A673 (cell line): ENCODE data around the gene SLIT3.

Experiments
- CTCF ChIP-seq: fragments of 300-800, 200-600 bp; sonication (generic); conservative IDR thresholded peaks from 2 replicates; pipeline ENCODE4 v1.5.1; 2017; ENCODE audit warnings: low read depth, mild to moderate bottlenecking, antibody characterized with exemption, low read length, moderate library complexity, mixed read lengths
- EZH2 ChIP-seq: fragments of 200-600 bp; sonication (generic); IDR thresholded peaks from 2 replicates; pipeline ENCODE4 v1.6.1; 2017; ENCODE audit warnings: borderline replicate concordance, low read depth, mild to moderate bottlenecking, mixed read lengths, antibody characterized with exemption, low read length; ENCODE audit not compliant: poor library complexity, severe bottlenecking

DNA sequence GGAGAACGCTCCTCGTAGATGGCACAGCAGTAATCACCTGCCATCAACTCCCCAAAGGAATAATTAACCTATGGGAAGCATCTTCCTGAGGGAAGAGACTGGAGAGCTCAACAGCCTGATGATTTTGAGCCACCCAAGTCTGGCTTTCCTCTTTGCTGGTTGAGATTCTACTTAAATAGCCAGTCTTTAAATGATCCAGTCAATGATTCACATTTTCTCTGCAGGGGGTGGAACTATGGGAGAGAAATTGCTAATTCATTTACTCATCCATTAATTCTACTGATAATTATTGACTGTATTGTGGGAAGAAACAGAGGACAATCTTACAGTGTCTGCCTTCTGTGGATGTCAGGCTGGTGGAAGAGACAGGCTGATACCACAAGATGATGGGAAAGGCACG, 366.8 kb downstream of the SLIT3 start:
- TF ChIP-seq CTCF, result no peak
- TF ChIP-seq EZH2, result no peak
